Measurements from ENCODE around the gene CAPN7.

Gene CAPN7

DNA sequence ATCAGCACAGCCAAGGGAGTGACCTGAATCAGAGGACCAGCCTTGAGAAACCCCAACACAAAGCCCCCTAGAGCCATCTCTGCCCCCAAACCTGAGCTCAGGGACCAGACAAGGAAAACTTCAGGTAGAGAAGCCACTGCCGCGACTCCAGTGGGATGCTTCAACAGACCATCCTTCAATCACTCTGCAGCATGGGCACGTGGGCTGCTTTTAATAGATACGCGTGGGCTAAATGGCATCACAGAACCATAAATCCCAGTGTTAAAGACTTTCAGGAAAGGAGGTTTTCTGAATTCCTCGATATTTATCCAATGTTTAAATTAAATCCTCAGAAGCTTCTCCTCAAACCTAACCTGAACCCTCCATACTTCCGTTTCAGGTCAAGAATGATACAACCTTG, 95.7 kb downstream of the CAPN7 start:
- DNase-seq: no peak
